DMS53 treated with DMSO at 0.1 percent for 48 hours (cell line): Measurements from ENCODE around the gene RASGRP1.

Experiments
- DNase-seq: peaks from one replicate; lab custom pipeline; 2025; ENCODE audit not compliant: unreplicated experiment; lab: John Stamatoyannopoulos, UW

RASGRP1 gene

DNA sequence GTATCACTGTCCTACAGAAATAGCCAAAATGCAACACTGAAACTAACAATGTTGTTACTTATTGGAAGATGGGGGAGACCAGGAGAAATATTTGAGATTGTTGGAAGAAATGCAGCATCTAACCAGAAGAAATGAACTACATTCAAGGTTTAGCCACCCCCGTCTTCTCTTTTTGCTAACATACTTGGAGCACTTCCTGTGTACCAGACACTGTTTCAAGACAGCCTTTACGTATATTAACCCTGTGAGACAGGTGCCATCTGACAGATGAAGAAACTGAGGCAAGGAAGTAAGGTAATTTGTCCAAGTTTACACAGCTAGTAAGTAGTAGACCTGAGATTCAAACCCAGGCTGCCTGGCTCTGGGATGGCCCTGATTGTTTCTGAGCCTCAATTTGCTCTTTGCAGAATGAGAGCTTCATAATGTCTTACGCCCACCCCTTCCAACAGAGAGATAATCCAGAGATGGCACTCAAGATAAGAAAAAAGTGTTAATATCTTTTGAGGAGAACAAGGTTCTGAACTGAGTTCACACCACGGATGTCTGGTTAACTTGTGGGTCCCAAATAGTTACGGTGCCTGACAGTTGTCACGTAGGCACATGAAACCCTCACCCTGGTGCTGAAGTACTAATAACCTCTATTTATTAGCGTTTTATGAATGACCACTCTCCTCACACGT is 26.1 kb downstream of the RASGRP1 start:
- DNase-seq: no peak

DNA sequence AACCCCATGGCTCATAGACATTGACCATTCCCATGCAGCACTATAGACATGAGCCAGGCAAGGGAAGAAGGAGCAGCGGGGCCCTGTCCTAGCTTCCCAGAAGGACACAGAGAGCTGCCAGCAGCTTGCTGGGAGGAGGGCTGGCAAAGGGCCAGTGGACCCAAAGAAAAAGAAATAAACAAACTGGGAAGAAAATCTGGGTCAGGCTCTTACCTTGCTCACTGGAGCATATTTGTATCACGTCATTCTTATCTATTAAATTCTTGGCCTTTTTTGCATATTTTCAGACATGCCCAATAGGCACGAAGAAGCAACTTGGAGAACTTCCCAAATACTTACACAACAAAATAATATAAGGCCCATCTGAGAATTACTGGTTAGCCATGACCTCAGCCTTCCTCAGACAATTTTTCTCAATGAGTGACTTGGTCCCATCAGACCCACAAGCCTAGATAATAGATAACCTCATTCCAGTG is 28.4 kb downstream of the RASGRP1 start:
- DNase-seq: no peak

DNA sequence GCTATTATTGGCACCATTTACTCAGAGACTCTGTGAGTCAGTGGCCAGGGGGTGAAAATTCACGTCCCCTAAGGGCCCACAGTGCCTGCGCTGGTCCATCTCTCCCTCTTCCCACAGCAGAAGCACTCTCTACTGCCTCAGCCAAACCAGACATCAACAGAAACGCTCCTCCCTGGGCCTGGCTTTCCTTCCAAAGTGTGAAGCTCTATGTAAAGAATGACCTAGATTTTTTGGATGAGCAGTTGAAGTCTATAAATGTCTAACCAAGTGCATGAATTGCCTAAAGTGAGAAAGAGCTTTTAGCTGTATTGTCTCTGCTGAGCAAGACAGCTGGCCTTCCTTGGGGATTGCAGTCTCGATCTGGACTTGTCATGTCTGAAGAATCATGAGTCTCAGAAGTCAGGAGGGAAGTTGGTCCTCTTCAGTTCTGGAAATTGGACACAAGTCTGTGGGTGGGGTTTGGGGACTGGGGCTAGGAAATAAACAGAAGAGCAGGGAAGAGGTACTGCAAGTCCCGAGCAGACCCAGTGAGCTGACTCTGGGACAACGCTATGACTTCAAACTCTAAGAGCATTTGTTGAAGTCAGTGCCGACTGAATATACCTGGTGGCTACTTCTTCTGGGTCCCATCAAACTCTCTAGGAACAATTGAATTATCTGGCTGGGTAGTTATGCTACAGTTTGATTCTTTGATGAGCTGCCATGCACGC is 29.0 kb downstream of the RASGRP1 start:
- no peak for DNase-seq

DNA sequence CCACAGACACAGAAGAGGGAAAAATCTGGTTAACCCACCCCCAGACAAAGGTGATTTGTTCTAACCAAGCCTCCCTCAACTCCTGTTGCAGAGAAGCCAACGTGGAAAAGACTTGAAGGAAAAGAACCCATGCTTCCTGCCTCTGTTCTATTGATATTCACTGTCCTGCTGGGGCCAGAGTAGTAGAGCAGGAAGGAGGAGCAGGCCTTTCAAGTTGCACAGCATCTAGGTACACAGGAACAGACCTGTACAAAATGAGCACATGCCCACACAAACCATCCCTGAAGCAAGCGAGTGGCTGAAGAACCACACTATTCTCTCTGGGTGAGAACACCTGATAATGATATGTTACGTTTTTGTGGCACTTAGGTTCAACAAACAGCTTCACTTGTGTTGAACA is 29.9 kb downstream of the RASGRP1 start:
- no peak for DNase-seq

DNA sequence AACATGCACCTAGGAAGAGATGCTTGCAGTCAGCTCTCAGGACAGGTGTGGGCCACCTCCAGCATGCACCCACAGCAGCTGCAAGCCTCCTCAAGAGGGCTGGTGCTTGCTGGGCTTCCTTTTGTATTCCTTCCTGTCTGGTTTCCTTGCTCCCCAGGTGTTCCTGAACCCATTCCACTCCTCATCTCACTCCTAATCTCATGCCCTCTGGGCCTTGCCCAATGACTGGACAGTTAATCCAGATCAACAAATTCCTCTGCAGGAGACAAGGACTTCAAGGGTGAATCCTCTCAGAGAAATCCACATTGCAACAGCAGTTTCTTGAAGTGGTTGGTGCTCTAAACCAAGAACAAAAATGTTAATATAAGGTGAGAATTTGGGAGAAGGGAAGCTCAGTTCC is 30.7 kb downstream of the RASGRP1 start:
- DNase-seq: no peak

DNA sequence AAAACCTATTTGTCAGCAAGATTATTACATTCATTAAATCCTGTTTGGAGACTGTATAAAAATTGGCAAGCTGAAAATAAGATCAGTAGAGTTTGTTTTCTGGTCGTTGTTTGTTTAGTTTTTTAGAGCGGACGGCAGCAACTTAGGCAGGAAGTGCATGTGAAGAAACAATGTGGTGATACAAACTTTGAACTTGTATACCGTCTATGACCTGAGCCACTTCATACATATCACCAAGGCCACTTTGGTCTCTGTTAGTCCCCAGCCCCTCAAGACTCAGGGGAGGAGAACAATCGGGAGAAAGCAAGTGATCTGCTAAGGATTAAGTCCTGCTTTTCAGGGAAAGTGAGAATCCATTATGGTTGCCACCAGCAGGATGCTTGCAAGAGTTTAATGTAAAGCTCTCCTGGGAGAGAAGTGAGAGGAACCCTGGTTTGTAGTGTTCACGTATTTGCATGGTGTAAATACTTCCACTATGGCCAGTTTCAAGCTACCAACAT is 31.1 kb downstream of the RASGRP1 start:
- DNase-seq: no peak

DNA sequence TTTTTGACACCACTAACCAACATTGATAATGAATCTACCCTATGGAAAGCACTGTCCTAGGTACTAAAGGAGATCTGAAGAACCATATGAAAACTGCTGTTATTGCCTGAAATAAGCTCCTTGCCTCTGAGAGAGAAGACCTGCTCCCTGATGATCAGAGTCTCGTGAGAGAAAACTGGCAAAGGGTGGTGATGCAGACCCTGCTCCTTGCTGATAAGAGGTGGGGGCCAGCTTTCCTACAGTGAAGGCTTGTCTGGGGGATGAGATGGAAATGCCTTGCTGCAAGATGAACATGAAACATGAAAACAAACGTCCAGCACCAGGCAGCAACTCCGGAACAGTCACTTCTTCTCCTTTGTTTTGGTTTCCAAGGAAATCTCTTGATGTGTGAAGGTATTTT is 31.9 kb downstream of the RASGRP1 start:
- no peak for DNase-seq

DNA sequence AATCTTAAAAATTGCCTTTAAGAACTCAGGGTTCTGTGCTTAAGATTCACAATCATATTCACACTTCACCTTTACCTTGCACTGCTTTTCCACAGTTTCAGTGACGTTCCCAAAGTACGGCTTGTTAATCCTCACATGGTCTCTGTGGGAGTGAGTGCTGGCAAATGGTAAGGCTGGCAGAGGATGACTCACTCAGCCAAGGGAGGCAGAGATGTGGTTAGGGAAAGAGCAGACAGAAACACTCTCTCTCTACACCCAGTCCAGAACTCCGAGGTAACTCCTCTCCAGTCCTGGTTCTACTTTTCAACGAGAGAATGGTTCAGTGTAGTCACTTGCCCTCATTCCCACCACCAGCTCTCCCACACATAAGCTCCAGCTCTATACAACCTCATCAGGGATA is 33.1 kb downstream of the RASGRP1 start:
- DNase-seq: no peak

DNA sequence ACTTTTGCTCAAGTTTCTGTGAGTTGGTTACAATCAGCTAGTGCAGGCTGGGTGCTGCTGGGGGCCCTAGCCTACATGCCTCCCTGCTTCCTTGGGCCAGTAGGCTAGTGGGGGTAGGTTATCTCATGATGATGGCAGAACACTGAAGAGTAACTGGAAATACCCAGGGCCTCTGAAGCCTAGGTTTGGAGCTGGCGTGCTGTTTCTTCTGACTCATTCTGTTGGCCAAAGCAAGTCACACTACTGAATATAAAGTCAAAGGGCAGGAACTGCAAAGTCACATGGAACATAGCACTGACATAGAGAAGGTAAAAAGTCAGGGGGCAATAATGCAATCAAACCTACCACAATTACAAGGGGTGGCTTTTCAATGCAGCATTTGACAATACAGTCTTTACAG is 34.5 kb downstream of the RASGRP1 start:
- no peak for DNase-seq

DNA sequence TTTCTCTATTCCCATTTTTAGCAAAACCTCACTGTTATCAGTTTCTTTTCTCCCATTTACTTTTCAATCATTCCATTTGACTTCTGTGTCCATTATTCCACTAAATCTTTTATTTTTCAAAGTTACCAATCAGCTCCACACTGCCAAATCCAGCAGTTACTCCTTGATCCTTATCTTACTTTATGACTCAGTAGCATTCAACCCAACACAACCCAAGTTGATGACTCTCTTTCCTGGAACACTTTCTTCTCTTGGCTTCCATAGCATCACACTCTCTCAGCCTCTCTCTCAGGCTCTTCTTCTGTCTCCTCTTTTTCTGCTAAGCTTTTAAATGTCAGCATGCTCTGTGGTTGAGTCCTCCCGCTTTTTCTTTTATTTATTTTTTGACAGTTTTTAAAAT is 36.3 kb downstream of the RASGRP1 start:
- no peak for DNase-seq

DNA sequence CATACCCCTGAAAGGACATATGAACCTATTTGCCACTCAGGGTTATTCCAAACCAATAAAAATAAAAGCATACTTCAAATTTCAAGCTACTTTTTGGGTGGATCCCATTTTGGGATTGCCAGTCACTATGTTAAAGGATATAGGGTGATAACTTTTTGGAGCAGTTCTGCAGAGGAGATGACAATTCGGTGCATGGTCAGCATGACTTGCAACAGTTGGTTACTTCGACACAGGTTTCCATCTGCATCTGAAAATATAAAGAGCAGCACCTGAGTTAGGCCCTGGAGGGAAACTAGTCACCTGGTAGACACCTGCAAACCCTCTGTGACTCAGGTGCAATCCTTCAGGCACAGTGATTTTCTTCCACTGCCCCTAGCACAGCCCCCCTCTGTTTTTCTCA is 38.5 kb downstream of the RASGRP1 start:
- no peak for DNase-seq

DNA sequence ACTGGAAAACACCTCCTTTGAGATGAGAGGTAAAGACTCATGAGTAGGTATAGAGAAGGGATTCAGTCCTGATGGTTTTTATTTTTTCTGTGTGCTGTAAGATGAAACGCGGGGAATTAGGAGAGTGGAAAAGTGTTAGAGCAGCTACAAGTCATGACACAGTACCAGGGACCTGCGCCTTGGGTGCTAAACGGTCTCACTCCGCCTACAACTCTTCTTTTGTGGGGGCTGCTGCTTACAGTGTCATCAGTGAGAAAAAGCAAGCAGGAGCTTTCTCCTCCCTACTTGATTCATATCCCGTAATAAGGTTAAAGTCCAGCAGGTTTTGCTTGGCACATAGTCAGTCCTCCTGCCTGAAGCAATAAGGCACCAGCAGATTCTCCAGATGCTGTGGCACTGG is 39.1 kb downstream of the RASGRP1 start:
- no peak for DNase-seq

DNA sequence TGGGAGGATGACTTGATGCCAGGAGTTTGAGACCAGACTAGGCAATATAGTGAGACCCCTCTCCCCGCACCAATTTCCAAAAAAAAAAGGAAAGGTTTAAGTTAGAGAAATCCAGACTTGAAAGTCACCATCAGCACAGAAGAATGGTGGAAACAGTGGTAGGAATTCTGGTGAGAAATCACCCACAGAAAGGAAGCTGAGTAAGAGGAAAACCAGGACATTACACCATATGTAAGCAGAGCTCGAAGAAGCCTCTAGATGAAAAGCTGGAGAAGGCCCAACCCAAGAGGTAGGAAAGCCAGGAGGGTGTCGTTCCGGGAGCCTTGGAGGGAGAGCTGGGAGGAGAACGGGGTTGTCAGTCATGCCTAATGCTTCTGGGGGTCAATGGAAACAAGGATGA is 40.5 kb downstream of the RASGRP1 start:
- no peak for DNase-seq

DNA sequence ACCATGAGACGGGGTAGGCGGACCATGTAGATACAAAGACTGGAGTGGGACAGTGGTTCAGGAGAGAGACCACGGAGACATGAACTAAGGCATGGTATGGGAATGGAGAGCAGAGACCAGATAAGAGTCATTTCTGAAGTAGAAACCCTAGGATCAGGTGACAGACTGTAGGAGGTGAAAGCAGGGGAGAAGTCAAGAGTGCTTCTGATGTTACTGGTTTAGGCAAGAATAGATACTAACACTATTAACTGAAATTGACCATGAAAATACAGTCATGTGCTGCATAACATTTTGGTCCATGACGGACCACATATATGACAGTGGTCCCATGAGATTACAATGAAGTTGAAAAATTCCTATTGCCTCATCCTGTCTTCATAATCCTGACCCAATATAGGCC is 41.7 kb downstream of the RASGRP1 start:
- no peak for DNase-seq

DNA sequence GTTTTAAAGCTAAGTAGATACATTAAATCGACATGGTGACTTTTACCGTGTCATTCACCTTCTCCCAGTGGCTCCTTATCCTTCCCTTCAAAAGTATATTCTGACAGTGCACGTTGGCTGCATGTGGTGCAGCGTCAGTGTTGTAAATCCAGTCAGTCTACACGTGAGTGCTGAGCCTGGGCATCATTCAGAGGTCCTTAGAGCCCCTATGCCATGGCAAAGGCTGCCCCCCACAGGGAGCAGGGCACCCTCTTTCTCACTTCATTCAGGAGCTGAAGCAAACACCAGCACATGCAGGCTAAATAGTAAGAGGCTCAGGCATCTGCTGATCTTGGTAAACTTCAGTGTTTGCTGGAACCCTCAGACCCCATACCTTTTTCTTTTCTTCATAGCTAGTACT is 43.3 kb downstream of the RASGRP1 start:
- no peak for DNase-seq

DNA sequence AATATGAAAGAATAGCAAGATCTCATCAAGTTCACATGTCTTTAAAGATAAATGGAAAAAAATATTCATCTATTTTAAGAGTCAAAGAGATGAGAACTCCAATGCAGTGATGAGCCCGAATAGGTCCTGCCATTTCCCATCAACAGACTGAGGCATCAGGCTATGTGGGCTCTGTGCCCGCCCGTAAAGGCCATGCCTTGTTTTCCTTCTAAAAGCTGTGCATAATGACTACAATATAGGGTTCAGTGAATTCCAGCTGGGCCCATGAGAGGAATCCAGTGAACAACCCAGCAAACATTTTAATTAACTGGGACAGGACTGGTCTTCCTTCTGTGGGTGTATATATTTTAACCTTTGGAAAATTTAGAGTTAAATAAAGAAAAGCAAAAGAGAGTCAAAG is 44.6 kb downstream of the RASGRP1 start:
- DNase-seq: no peak

DNA sequence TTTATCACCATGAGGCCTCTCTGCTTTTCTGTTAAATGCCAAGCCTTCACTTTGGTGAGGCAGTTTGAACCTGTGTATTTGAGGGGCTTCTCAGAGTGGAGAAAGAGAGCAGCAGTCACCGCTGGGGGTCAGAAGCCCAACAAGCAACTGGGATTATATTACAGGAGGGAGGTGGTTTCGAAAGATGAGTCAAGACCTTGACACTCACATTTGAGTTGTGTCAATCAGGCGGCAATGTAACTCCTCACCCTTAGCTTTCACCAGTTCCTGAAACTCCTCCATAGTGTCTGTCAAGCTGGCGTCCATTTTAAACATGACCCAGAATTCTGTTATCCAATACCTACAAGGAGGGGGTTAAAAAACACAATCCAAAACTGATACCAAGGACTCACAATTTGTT is 46.5 kb downstream of the RASGRP1 start:
- DNase-seq: no peak

DNA sequence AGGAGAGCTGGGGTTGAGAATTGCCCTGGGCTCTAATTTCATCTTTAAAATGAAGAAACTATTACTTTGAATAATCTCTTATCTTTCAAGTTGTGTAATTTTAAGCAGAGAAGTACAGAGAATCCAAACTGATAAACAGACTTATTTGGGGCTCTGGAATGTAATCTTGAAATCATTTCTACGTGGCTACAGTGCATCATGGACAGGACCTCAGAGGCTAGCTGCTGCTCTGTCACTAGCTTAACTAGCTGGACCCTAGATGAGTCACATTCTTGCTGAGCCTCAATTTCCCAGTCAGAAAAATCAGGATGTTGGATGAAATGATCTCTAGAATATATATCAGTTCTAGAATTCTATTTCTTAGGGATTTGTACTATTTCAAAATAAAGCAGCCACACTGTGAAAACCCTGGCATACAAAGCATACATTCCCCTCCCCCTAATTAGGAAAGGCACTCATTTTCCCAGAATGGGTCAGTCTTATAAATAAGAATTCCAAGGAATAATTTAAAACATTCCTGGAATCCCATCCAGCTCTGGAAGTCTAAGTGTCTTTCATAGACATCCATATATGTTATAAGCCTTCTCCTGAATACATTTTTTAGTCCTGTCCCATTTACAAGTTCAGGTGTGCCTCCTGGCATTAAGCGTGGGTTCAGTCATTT is 47.2 kb downstream of the RASGRP1 start:
- no peak for DNase-seq

DNA sequence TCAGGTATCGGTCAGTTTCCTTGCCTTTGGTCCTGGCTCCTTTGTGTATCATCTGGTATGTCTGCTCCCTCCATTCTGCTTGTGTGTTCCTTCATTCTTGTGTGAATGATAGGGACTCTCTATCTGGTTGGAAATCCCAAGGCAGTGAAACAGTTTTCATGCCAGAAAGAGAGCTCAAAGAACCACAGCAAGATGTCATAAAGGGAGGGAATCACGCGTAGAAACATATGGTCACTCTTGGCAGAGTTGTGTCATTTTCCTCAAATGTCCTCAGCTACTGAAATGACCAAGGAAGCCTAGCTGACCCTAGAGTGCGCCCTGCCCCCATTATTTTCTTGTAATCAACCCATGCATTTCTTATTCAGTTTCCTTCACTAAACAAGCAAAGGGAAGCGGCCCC is 48.0 kb downstream of the RASGRP1 start:
- DNase-seq: no peak

DNA sequence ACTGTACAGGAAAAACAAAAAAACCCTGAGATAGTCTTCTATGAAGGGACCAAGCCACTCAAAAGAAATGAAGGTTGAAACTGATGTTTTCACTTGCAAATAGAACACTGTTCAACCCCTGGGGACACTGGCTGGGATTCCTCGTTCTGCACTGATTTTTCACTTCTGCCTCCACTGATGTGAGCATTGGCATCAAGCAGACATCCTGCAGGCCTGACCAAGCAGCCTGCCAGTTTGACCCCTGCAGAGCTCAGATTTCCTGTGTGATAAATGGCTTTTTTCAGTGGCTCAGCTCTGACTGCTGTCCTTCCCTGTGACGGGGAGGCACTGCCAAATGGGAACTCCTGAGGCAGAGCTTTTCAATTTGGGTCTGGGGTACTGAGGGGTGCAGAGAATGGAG is 50.0 kb downstream of the RASGRP1 start:
- DNase-seq: no peak

DNA sequence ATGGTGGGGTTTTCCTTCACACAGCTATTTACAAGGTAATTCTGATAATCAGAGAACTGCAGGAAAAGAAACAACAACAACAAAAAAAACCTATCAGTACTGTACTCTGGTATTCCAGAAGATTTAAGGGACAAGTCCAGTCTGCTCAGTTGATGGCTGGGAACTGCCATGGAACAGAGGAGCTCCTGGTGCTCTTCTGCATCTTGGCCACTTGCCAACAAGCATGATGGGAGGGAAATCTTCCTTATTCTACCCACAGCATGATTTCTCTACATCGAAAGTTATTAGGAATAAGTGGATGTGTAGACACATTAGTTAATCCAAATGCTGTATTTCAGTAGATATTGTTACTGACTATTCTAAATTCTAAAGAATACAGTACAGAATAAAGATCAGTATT is 51.7 kb downstream of the RASGRP1 start:
- DNase-seq: no peak

DNA sequence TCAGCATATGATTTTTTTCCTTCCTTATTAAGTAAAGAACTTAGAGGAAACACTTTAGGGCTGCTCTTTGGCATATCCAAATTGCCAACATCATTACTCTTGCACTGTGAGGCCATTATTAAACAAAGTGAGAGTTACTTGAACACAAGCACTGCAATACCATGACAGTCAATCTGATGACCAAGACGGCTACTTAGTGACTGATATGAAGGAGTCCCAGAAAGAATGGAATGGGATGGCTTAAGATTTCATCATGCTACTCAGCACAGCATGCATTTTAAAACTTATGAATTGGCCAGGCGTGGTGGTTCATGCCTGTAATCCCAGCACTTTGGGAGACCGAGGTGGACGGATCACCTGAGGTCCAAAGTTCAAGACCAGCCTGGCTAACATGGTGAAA is 55.5 kb downstream of the RASGRP1 start:
- DNase-seq: no peak
